HG03439 (cell line): ENCODE data around the gene APBB2.
A peak's percentile ranks its signal among the peaks of the same experiment; 100 is the strongest.
"Not testable (repeated sequence)": the region's sequence is repeated elsewhere in the genome, so short reads cannot be mapped to it uniquely, and the experiment has no call there.

ENCODE experiments used
- ATAC-seq: cut with Tn5 transposase; IDR thresholded peaks from one replicate; pipeline ENCODE4 v1.9.1; 2021; ENCODE audit warnings: mild to moderate bottlenecking, moderate library complexity; ENCODE audit not compliant: unreplicated experiment

Gene APBB2

DNA sequence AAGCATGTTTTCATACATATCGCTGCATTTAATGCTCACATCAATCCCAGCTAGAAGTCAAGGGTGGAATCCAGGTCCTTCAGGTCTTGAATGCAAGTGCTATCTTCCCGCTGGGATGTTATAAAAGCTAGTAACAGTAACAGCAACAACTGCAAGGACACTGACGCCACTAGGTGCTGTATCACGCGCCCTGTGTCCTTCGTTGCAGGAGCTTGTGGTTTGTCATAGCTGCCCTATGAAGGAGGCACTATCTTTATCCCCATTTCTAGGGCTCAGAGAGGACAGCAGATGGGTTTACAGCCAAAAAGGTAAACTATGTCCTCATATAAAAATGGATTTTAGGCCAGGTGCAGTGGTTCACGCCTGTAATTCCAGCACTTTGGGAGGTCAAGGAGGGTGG is 261.7 kb downstream of the APBB2 start:
- no peak for ATAC-seq

- no peak for ATAC-seq
These were observed 262.1 kb downstream of the APBB2 start for GRCh38 chr4:40952217-40952616.

DNA sequence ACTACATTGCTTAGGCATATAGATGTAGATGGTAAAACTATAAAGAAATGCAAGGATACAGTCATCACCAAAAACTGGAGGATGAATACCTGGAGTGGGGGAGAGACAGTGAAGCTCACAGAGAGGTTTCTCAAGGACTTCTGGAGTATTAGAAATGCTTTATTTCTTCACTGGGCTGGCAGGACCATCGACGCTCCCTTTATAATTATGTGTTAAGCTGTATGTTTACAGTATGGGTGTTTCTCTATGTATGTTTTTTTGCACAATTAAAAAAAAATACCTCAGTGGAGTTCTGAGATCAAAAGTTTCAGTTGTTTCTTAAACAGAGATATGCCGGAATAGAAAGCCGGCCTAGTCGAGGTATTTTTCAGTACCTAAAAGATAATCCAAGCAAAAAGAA is 263.3 kb downstream of the APBB2 start:
- ATAC-seq: no peak

- no peak for ATAC-seq
These were observed 264.8 kb downstream of the APBB2 start for GRCh38 chr4:40949358-40950100.

DNA sequence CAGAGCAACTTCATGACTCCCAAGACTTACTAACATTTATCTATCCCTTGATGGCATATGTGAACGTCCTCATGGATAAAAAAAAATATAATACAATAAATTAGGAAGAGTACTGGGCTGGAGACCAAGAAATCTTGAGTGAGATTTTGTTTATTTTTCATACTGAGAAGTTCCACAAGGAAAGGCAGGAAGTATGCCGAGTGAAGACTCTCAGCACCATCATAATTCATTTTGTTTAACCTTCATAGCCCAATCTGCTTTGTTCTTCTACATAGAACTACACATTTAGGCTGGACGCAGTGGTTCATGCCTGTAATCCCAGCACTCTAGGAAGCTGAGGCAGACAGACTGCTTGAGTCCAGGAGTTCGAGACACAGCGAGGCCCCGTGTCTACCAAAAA is 266.3 kb downstream of the APBB2 start:
- no peak for ATAC-seq

GRCh38 chr4:40946652-40947051 is 267.7 kb downstream of the APBB2 start:
- ATAC-seq: no peak

- ATAC-seq: no peak
These were observed 273.6 kb downstream of the APBB2 start for GRCh38 chr4:40940756-40941155.

DNA sequence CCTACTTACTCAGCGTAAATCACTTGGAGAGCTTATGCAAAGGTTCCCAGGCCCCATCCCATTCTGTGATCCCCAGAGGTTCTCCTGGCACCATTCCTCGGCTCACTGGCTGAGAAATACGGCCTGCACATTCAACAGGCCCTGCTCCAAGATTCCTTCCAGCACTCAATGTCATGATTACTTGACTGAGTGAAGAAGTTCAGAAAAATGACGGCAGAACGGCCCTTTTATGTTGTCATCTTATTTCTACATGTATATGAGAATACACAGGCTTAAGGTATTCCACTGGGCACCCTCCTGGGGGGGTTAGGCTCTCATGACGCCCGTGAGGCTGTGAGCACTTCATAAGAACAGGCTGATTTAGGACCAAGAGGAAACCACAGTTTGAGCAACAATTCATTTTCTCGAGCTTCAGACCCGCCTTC is 274.0 kb downstream of the APBB2 start:
- ATAC-seq: no peak

- no peak for ATAC-seq
These were observed 274.5 kb downstream of the APBB2 start for GRCh38 chr4:40939856-40940255.

- ATAC-seq: no peak
These were observed 276.0 kb downstream of the APBB2 start for GRCh38 chr4:40938337-40938736.

- ATAC-seq: no peak
These were observed 277.1 kb downstream of the APBB2 start for GRCh38 chr4:40937140-40937725.

DNA sequence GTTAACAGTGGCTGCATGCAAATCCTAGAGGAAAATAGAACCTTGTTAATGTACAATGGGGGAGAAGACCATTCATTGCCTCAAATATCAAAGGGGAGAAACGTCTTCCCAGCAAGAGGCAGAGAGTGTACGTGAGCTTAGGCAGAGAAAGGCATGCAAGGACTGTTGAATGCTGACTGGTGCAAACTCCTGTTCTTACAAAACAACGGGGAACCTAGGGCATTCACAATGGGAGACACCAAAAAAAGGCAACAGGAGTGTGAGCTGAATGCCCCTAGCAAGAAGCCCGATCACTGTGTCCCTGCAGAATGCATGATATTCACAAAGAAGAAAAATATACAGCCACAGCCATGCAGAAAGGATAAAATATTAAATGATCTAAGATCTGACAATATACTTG is 279.7 kb downstream of the APBB2 start:
- no peak for ATAC-seq

DNA sequence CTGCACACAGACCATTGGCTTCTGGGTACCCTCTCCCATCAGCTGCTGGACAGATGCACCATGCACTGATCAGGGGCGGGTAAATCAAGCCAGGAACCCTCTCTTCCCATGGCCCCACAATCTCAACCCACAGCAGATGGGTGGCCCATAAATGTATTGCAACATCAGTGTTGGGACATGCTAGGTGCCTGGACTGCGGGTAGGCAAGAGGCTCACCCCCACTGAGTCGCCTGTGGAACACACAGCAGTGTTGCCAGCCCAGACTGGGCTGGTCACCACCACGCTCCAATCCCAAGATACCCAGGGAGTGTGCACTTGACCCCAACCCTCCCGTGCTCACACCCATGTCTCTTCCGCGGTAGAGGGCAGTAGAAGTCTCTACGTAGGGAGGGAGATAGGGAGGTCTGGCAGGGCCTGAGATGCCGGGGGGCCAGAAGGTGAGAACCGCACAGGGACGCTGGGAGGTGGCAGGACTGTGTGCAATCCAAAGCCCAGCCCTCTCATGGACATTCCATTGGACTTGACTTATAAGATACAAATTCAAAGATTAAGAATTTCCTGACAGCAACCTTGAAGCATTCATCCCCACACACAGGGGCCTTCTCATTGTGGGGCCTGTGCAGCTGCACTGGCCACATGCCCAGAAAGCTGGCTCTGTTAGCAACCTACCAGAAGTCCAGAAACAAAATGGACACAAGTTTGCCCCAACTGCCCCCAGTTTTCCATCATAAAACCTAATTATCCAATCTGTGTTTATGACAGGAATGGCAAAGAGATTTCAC is 280.9 kb downstream of the APBB2 start:
- ATAC-seq: no peak

- ATAC-seq: no peak
These were observed 282.5 kb downstream of the APBB2 start for GRCh38 chr4:40931841-40932240.

GRCh38 chr4:40931238-40931637 is 283.1 kb downstream of the APBB2 start:
- ATAC-seq: no peak

GRCh38 chr4:40927074-40927473 is 287.3 kb downstream of the APBB2 start:
- ATAC-seq: no peak

- no peak for ATAC-seq
These were observed 289.6 kb downstream of the APBB2 start for GRCh38 chr4:40924793-40925117.

DNA sequence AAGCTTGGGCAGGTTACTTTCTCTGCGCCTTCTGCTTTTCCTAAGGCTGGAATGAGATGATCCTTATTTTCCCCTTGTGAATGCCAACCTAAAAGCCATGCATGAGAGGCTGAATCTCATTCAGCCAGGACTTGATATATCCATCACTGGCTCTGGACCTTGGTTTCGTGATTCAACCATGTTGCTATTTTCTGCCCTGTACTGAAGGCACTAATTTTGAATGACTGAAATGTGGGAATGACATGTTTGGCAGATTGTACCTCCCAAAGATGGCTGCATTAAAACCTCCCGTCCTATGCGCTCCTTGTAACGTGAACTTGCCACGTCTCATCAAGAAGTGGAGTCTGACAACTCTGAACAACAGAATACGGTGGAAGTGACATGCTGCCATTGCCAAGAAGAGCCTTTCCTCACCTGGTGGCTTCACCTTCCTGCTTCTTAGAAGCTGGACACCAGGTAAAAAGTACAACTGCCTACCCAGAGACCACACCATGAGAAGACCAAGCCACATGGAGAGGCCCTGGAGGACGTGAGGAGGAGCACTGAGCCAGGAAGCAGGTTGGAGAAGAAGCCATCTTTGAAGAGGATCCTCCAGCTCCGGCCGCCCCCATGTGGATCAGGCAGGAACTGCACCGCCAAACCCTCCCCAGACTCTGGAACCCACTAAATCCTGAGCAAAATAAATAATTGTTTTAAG is 290.1 kb downstream of the APBB2 start:
- peak; percentile 64 for ATAC-seq

- ATAC-seq: no peak
These were observed 290.8 kb downstream of the APBB2 start for GRCh38 chr4:40923316-40924095.

DNA sequence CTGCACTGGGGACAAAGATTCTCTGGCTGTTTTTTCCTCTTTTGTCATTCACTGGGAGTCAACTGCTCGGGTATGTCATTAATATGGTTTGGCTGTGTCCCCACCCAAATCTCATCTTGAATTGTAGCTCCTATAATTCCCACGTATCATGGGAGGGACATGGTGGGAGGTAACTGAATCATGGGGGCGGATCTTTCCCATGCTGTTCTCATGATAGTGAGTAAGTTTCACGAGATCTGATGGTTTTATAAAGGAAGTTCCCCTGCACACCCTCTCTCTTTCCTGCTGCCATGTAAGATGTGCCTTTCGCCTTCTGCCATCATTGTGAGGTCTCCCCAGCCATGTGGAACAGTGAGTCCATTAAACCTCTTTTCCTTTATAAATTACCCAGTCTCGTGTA is 294.4 kb downstream of the APBB2 start:
- not testable (repeated sequence) for ATAC-seq

DNA sequence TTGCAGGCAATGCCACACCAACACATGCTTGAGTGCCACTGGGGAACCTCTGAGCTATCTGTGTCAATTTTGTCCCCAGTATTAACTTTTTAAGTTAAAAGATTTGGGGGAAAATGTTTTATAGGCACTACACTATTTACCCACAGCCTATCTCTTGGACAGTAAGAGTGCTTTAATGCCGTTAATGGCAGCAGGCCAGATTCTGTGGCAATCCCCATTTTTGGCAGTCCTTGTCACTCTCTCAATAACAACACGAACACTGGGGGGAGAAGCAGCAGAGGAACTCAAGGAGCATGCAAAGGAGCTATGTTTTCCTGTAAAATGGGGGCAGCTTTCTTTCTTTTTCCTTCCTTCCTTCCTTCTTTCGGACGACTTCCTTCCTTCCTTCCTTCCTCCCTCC is 296.0 kb downstream of the APBB2 start:
- no peak for ATAC-seq
